ENCODE measurements around the gene TAB3.
A peak's percentile ranks its signal among the peaks of the same experiment; 100 is the strongest.

Gene TAB3

GRCh38 chrX:30892591-30892990 is 3.5 kb upstream of the TAB3 start:
- H3K27me3 ChIP-seq (replicated peaks; ENCODE audit: insufficient read depth, low read length), result no peaks in the 10 kb centered on the region
- H3K79me2 ChIP-seq (ENCODE audit: low read length), result peaks cover 11% of the 10 kb centered on the region
- no peak overlapping the region for H2AFZ ChIP-seq (ENCODE audit: low read length)
- no peak for DNase-seq
- H3K4me3 ChIP-seq (ENCODE audit: low read length), result no peak overlapping the region
- no peak for TF ChIP-seq CTCF (IDR thresholded peaks at IDR 0.05; ENCODE audit: low read length)
- no peak overlapping the region for H3K9ac ChIP-seq (ENCODE audit: low read length)
- no peaks in the 10 kb centered on the region for H3F3A ChIP-seq (ENCODE audit: insufficient read depth, low read length)
- no peaks in the 10 kb centered on the region for H3K9me2 ChIP-seq (replicated peaks; ENCODE audit: insufficient read depth, low read length)
- H3K4me1 ChIP-seq (ENCODE audit: low read length), result no peaks in the 10 kb centered on the region
- H3K9me3 ChIP-seq (replicated peaks; ENCODE audit: insufficient read depth, low read length), result no peaks in the 10 kb centered on the region
- no peaks in the 10 kb centered on the region for H3K36me3 ChIP-seq (replicated peaks; ENCODE audit: insufficient read depth, low read length)
- H3K27ac ChIP-seq (ENCODE audit: low read length), result no peak overlapping the region
- H3K4me2 ChIP-seq (ENCODE audit: low read depth, low read length), result no peak overlapping the region
- H4K20me1 ChIP-seq (ENCODE audit: insufficient read depth, low read length), result no peaks in the 10 kb centered on the region

DNA sequence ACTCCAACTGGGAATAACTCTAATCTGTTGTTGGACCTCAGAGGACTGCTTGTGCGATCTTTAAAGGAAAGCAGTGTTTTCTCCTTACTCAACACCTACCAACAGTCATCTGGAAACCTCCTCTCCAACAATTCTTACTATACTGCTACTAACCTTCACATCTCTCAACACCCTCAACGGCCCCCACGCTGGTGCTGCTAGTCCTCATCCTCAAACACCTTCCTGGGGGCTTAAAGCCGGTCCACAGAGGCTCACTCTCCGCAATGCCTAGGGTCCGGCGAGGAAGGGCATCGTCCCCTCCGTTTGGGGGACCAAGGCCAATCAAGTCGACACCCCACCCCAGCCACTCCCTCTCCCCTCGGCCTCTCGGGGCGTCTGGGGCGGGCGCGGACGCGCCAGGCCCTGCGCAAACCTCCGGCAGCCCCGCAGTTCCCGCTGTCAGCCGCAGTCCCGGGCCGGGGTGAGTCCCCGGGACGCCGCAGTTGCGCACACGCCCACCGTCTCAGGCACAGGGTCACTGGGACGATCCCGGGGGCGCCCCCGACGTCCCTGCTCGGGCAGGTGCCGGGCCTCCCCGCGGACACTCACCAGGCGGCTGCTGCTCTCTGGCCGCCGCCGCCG is 418 bp downstream of the TAB3 start:
- H2AFZ ChIP-seq (ENCODE audit: low read length), result peak overlapping the region; percentile 56
- H3K4me3 ChIP-seq (ENCODE audit: low read length), result peak overlapping the region; percentile 80
- no peaks in the 10 kb centered on the region for H3K36me3 ChIP-seq (replicated peaks; ENCODE audit: insufficient read depth, low read length)
- H4K20me1 ChIP-seq (ENCODE audit: insufficient read depth, low read length), result no peaks in the 10 kb centered on the region
- no peaks in the 10 kb centered on the region for H3K4me1 ChIP-seq (ENCODE audit: low read length)
- H3K9me3 ChIP-seq (replicated peaks; ENCODE audit: insufficient read depth, low read length), result no peaks in the 10 kb centered on the region
- H3K27ac ChIP-seq (ENCODE audit: low read length), result peak overlapping the region; percentile 21; the same call in 1 of the 2 replicates
- TF ChIP-seq EZH2phosphoT487 (IDR thresholded peaks at IDR 0.05; ENCODE audit: low read length) (no peak), EZH2 (optimal IDR thresholded peaks at IDR 0.05; ENCODE audit: low read depth, low read length) (no peak), CTCF (IDR thresholded peaks at IDR 0.05; ENCODE audit: low read length) (no peak)
- H3K9me2 ChIP-seq (replicated peaks; ENCODE audit: insufficient read depth, low read length), result no peaks in the 10 kb centered on the region
- H3K9ac ChIP-seq (ENCODE audit: low read length), result peak overlapping the region; percentile 50
- no peaks in the 10 kb centered on the region for H3F3A ChIP-seq (ENCODE audit: insufficient read depth, low read length)
- no peak for DNase-seq
- peak overlapping the region; percentile 64 for H3K4me2 ChIP-seq (ENCODE audit: low read depth, low read length)
- peaks cover 35% of the 10 kb centered on the region for H3K79me2 ChIP-seq (ENCODE audit: low read length)
- no peaks in the 10 kb centered on the region for H3K27me3 ChIP-seq (replicated peaks; ENCODE audit: insufficient read depth, low read length)

DNA sequence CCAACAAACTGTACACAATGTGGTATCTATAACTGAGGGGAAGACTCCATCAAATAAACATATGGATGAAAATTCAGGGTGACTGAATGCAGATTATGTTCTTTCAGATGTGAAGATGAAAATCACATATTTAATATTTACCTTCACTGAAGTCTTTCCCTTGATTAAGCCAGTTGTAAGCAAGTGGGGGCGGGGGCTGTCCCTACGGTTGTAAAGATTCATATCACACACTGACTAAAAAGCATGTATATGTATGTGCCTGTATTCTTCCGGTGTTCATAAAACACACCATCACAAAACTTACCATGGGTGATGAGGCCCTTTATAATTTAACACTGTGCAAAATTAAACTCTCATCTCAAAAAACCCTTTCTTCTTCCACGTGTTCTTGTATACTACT is 1.3 kb downstream of the TAB3 start:
- no peaks in the 10 kb centered on the region for H4K20me1 ChIP-seq (ENCODE audit: insufficient read depth, low read length)
- H3K4me3 ChIP-seq (ENCODE audit: low read length), result peak overlapping the region; percentile 80
- H3K9me2 ChIP-seq (replicated peaks; ENCODE audit: insufficient read depth, low read length), result no peaks in the 10 kb centered on the region
- H3K9ac ChIP-seq (ENCODE audit: low read length), result peak overlapping the region; percentile 50; the same call in 1 of the 2 replicates
- no peaks in the 10 kb centered on the region for H3K9me3 ChIP-seq (replicated peaks; ENCODE audit: insufficient read depth, low read length)
- no peak for DNase-seq
- no peaks in the 10 kb centered on the region for H3K36me3 ChIP-seq (replicated peaks; ENCODE audit: insufficient read depth, low read length)
- H3K79me2 ChIP-seq (ENCODE audit: low read length), result peaks cover 35% of the 10 kb centered on the region
- H3K4me1 ChIP-seq (ENCODE audit: low read length), result no peaks in the 10 kb centered on the region
- no peak overlapping the region for H2AFZ ChIP-seq (ENCODE audit: low read length)
- TF ChIP-seq CTCF (IDR thresholded peaks at IDR 0.05; ENCODE audit: low read length), result no peak
- TF ChIP-seq EZH2 (optimal IDR thresholded peaks at IDR 0.05; ENCODE audit: low read depth, low read length), result no peak
- no peak for TF ChIP-seq EZH2phosphoT487 (IDR thresholded peaks at IDR 0.05; ENCODE audit: low read length)
- no peaks in the 10 kb centered on the region for H3F3A ChIP-seq (ENCODE audit: insufficient read depth, low read length)
- H3K27ac ChIP-seq (ENCODE audit: low read length), result no peak overlapping the region
- H3K4me2 ChIP-seq (ENCODE audit: low read depth, low read length), result peak overlapping the region; percentile 64
- H3K27me3 ChIP-seq (replicated peaks; ENCODE audit: insufficient read depth, low read length), result no peaks in the 10 kb centered on the region
